HCT116 (cell line): ENCODE data around the gene GALK2.

Experiments used
- CTCF ChIP-seq, 3 experiments: fragments of 200-600 bp in 1 of 3; sonication (generic) in 1 of 3; IDR thresholded peaks in 2 of 3; conservative IDR thresholded peaks in 1 of 3; 2 replicates each; pipeline ENCODE4 v1.5.1; 2012 to 2017; ENCODE audit warnings: low read depth in 2 of 3, low read length in 2 of 3, antibody characterized with exemption in 1 of 3, borderline replicate concordance in 1 of 3, control low read depth in 1 of 3, mild to moderate bottlenecking in 1 of 3, mixed read lengths in 1 of 3, mixed run types in 1 of 3, moderate library complexity in 1 of 3; ENCODE audit not compliant: insufficient read depth in 1 of 3
- POLR2A ChIP-seq: IDR thresholded peaks from 2 replicates; pipeline ENCODE4 v1.7.0; 2011; ENCODE audit warnings: borderline replicate concordance; ENCODE audit not compliant: insufficient read depth, insufficient read length; ENCODE audit errors: extremely low read depth
- REST ChIP-seq: IDR thresholded peaks from 2 replicates; pipeline ENCODE4 v1.6.1; 2012; ENCODE audit warnings: low read depth

GRCh38 chr15:49229922-49230321 is 59.9 kb downstream of the GALK2 start:
- TF ChIP-seq CTCF (IDR thresholded peaks at IDR 0.05 in 2 of 3, conservative IDR thresholded peaks at IDR 0.05 in 1 of 3; ENCODE audit: borderline replicate concordance in 1 of 3, insufficient read depth in 1 of 3, low read depth in 2 of 3, low read length in 2 of 3) (no peak), POLR2A (no peak), REST (no peak)
